ENCODE measurements around the gene OTULIN.

GRCh38 chr5:14656898-14657297, 7.6 kb upstream of the OTULIN start:
- TF ChIP-seq CTCF (conservative IDR thresholded peaks at IDR 0.05; ENCODE audit: low read length) (no peak), EZH2phosphoT487 (IDR thresholded peaks at IDR 0.05; ENCODE audit: borderline replicate concordance) (no peak)
